Fibroblast of lung (primary cell): ENCODE data around the gene MRPL49. TPM values are rescaled to one million over a fixed set of nuclear protein-coding genes. Genes with fewer than 3 reads are reported as not detected.
A peak's percentile ranks its signal among the peaks of the same experiment; 100 is the strongest.
"Not testable (repeated sequence)": the region's sequence is repeated elsewhere in the genome, so short reads cannot be mapped to it uniquely, and the experiment has no call there.

ENCODE experiments used
- DNase-seq, 2 donors: peaks; one replicate each; pipeline versions ENCODE4 v3.0.0 to v3.0.0-alpha.2; 2010; ENCODE audit warnings: low read depth in 2 of 2
- H2AFZ ChIP-seq: 2 replicates; pipeline ENCODE4 v1.5.1; 2012; ENCODE audit warnings: low read length, control low read depth, inconsistent platforms
- H3K27ac ChIP-seq: 2 replicates; pipeline ENCODE4 v1.5.1; 2011; ENCODE audit warnings: low read length, control low read depth; ENCODE audit not compliant: insufficient read depth
- H3K27me3 ChIP-seq: 2 replicates; pipeline ENCODE4 v1.5.1; 2011; ENCODE audit warnings: mild to moderate bottlenecking, low read length; ENCODE audit not compliant: control insufficient read depth, insufficient read depth
- H3K36me3 ChIP-seq: 2 replicates; pipeline ENCODE4 v1.5.1; 2011; ENCODE audit warnings: low read length; ENCODE audit not compliant: control insufficient read depth, insufficient read depth
- H3K4me1 ChIP-seq: 2 replicates; pipeline ENCODE4 v1.5.1; 2011; ENCODE audit warnings: low read length; ENCODE audit not compliant: control insufficient read depth, insufficient read depth; ENCODE audit errors: extremely low read depth
- H3K4me2 ChIP-seq: 2 replicates; pipeline ENCODE4 v1.5.1; 2011; ENCODE audit warnings: low read length, control low read depth; ENCODE audit not compliant: insufficient read depth; ENCODE audit errors: extremely low read depth
- H3K4me3 ChIP-seq, 4 experiments: fragments of 200-600 bp in 1 of 4; sonication (generic) in 1 of 4; replicated peaks in 1 of 4; 2 replicates each; pipeline ENCODE4 v1.5.1; 2011 to 2016; ENCODE audit warnings: low read length in 4 of 4, low read depth in 3 of 4, mild to moderate bottlenecking in 3 of 4, control low read depth in 2 of 4, inconsistent platforms in 1 of 4, mixed read lengths in 1 of 4; ENCODE audit not compliant: insufficient read depth in 1 of 4; ENCODE audit errors: control extremely low read depth in 1 of 4
- H3K79me2 ChIP-seq: 2 replicates; pipeline ENCODE4 v1.5.1; 2012; ENCODE audit warnings: mild to moderate bottlenecking, low read length, inconsistent platforms; ENCODE audit not compliant: control insufficient read depth, insufficient read depth
- H3K9ac ChIP-seq: 2 replicates; pipeline ENCODE4 v1.5.1; 2011; ENCODE audit warnings: mild to moderate bottlenecking, low read length, control low read depth; ENCODE audit not compliant: insufficient read depth
- H3K9me3 ChIP-seq: 2 replicates; pipeline ENCODE4 v1.5.1; 2012; ENCODE audit warnings: low read depth, low read length; ENCODE audit not compliant: control insufficient read depth, insufficient read depth
- H4K20me1 ChIP-seq: 2 replicates; pipeline ENCODE4 v1.5.1; 2011; ENCODE audit warnings: low read length; ENCODE audit not compliant: control insufficient read depth, insufficient read depth; ENCODE audit errors: extremely low read depth
- EZH2 ChIP-seq: IDR thresholded peaks from 2 replicates; pipeline ENCODE4 v1.5.1; 2012; ENCODE audit warnings: low read length, control low read depth, mild to moderate bottlenecking; ENCODE audit errors: missing control alignments
- polyA plus RNA-seq, 2 donors: library from polyadenylated mRNA; depleted of rRNA in 1 of 2; stranded (reverse) in 1 of 2; unstranded in 1 of 2; fragments of >200 nt; gene quantifications; 2 replicates each; pipeline ENCODE4 v1.2.1, GENCODE V29; 2011 to 2012; ENCODE audit warnings: missing spikeins in 1 of 2
- total RNA-seq: library from RNA; depleted of rRNA; stranded (reverse); fragments of >200 nt; gene quantifications from 2 replicates; pipeline ENCODE4 v1.2.1, GENCODE V29; 2014
- TF ChIP-seq, protein P1 (sequence below), 2 donors: IDR thresholded peaks in 1 of 2; conservative IDR thresholded peaks in 1 of 2; 1 replicate in 1 of 2; 2 replicates in 1 of 2; pipeline ENCODE4 v1.5.1; 2011 to 2012; ENCODE audit warnings: low read length in 2 of 2, control low read depth in 1 of 2, inconsistent platforms in 1 of 2, low read depth in 1 of 2, mild to moderate bottlenecking in 1 of 2

The MRPL49 gene
- total and polyA plus RNA-seq, 2 donors (not counting 1 experiment from before 2014, with no cell fraction given), result 55.5 to 70.8 TPM

DNA sequence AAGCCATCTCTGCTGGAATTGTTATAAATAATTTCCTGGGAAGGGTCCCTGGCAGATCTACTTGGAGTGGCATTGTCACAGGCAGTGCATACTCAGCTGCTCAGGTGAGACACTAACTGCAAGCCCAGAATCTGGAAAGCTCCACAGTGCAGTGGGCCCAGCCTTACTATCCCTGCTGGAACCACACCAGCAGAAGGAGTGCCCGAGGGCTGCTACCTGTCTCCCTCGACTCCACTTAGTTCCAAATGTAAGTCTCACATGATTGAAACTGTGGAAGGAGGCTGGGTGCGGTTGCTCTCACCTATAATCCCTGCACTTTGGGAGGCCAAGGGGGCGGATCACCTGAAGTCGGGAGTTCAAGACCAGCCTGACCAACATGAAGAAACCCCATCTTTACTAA, 26.5 kb downstream of the MRPL49 start:
- H3K9me3 ChIP-seq, result no peaks in the 10 kb centered on the region

DNA sequence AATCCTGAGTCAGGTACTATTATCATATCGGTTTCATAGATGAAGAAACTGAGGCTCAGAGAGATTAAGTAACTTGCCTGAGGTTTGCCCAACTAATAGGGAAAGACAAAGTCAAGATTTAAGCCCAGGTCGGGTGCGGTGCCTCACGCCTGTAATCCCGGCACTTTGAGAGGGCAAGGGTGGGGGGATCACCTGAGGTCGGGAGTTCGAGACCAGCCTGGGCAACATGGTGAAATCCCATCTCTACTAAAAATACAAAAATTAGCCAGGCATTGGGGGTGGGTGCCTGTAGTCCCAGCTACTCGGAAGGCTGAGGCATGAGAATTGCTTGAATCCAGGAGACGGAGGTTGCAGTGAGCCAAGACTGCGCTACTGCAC, 28.0 kb downstream of the MRPL49 start:
- not testable (repeated sequence) for H4K20me1 ChIP-seq, H3K79me2 ChIP-seq, H3K9me3 ChIP-seq, H3K36me3 ChIP-seq, H3K27me3 ChIP-seq, H2AFZ ChIP-seq, H3K4me2 ChIP-seq, H3K9ac ChIP-seq, H3K27ac ChIP-seq, H3K4me1 ChIP-seq, H3K4me3 ChIP-seq, DNase-seq

More for the DNA sequence above, 26.5 kb downstream of the MRPL49 start:
- DNase-seq, result no peak
- Histone ChIP-seq H3K27me3 (peaks cover 2% of the 10 kb centered on the region), H3K27ac (no peak overlapping the region), H3K4me1 (peaks cover 2% of the 10 kb centered on the region), H3K9ac (no peak overlapping the region), H3K4me2 (no peak overlapping the region), H3K4me3 (no peak overlapping the region), H3K36me3 (no peaks in the 10 kb centered on the region), H2AFZ (no peak overlapping the region), H3K79me2 (no peaks in the 10 kb centered on the region), H4K20me1 (no peaks in the 10 kb centered on the region)
- TF ChIP-seq, protein P1, sequence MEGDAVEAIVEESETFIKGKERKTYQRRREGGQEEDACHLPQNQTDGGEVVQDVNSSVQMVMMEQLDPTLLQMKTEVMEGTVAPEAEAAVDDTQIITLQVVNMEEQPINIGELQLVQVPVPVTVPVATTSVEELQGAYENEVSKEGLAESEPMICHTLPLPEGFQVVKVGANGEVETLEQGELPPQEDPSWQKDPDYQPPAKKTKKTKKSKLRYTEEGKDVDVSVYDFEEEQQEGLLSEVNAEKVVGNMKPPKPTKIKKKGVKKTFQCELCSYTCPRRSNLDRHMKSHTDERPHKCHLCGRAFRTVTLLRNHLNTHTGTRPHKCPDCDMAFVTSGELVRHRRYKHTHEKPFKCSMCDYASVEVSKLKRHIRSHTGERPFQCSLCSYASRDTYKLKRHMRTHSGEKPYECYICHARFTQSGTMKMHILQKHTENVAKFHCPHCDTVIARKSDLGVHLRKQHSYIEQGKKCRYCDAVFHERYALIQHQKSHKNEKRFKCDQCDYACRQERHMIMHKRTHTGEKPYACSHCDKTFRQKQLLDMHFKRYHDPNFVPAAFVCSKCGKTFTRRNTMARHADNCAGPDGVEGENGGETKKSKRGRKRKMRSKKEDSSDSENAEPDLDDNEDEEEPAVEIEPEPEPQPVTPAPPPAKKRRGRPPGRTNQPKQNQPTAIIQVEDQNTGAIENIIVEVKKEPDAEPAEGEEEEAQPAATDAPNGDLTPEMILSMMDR (conservative IDR thresholded peaks at IDR 0.05 in 1 of 2, IDR thresholded peaks at IDR 0.05 in 1 of 2; ENCODE audit: low read depth in 1 of 2, low read length in 2 of 2), result no peak
- no peak for TF ChIP-seq EZH2

DNA sequence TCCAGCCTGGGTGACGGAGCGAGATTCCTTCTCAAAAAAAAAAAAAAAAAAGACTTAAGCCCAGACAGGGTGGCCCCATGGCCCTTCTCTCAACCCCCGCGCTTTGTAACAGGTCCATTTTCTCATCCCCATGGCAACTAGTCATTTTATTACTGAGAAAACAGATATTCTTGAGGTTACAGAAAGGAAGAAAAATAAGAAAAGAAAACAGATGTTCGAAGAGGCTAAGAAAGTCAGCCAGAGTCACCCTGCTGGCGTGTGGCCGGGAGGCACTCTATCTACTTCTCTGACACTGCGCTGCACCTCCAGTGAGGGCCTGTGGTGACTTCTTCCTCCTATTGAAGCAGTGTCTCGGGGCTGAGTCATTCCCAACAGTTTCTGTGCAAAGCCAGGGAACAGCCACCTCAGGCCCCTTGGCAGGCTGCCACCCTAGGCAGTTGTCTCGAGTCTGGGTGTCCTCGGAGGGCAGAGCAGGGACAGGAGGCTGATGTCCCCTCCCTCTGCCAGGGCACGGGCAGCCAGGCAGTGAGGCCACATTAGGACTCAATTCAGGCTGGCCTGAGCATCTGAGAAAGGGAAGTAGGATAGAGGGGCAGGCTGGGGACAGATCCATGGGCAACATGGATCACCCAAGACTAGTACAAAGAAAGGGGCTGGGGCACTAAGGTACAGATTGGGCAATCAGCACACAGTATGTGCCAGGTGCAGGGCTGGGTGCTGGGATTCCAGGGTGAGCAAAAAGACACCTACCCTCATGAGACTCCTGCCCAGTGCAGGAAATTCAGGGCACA, 28.6 kb downstream of the MRPL49 start:
- DNase-seq, result peak; percentile 64 to 87
- TF ChIP-seq EZH2, result no peak
- TF ChIP-seq, protein P1 (conservative IDR thresholded peaks at IDR 0.05 in 1 of 2, IDR thresholded peaks at IDR 0.05 in 1 of 2; ENCODE audit: low read depth in 1 of 2, low read length in 2 of 2), result no peak
- Histone ChIP-seq H3K4me2 (peak overlapping the region; percentile 21), H3K36me3 (no peaks in the 10 kb centered on the region), H3K9ac (no peak overlapping the region), H3K79me2 (no peaks in the 10 kb centered on the region), H3K27ac (no peak overlapping the region), H3K27me3 (peaks cover under 1% of the 10 kb centered on the region), H3K9me3 (no peaks in the 10 kb centered on the region), H3K4me1 (peaks cover 2% of the 10 kb centered on the region), H2AFZ (no peak overlapping the region), H3K4me3 (no peak overlapping the region), H4K20me1 (no peaks in the 10 kb centered on the region)
